Measurements from ENCODE around the gene HLA-G.

Gene HLA-G

GRCh38 chr6:29809249-29809648 is 18.4 kb upstream of the HLA-G start:
- DNase-seq (ENCODE audit: low spot score) = no peak
- TF ChIP-seq, protein P1, sequence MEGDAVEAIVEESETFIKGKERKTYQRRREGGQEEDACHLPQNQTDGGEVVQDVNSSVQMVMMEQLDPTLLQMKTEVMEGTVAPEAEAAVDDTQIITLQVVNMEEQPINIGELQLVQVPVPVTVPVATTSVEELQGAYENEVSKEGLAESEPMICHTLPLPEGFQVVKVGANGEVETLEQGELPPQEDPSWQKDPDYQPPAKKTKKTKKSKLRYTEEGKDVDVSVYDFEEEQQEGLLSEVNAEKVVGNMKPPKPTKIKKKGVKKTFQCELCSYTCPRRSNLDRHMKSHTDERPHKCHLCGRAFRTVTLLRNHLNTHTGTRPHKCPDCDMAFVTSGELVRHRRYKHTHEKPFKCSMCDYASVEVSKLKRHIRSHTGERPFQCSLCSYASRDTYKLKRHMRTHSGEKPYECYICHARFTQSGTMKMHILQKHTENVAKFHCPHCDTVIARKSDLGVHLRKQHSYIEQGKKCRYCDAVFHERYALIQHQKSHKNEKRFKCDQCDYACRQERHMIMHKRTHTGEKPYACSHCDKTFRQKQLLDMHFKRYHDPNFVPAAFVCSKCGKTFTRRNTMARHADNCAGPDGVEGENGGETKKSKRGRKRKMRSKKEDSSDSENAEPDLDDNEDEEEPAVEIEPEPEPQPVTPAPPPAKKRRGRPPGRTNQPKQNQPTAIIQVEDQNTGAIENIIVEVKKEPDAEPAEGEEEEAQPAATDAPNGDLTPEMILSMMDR (IDR thresholded peaks at IDR 0.05; ENCODE audit: extremely low read depth, missing control alignments) = no peak

DNA sequence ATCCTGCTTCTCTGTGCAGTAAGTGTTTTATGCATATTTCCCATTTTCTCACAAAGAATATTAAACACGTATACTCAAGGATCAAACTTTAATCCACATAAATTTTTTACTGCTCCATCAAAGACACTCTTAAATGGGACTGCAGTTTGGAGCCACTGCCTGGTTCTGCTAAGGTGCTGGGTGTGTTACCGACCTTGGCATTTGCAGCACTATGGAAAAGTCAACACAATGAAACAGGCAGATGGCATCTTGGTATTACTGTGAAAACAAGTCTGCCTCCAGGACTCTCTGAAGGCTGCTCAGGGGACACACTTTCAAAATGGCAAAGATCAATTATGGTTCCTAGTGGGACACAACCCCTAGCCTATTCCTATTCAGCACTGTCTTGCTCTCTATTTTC is 17.3 kb upstream of the HLA-G start:
- no peak for DNase-seq (ENCODE audit: low spot score)
- TF ChIP-seq, protein P1 (IDR thresholded peaks at IDR 0.05; ENCODE audit: extremely low read depth, missing control alignments) = no peak

DNA sequence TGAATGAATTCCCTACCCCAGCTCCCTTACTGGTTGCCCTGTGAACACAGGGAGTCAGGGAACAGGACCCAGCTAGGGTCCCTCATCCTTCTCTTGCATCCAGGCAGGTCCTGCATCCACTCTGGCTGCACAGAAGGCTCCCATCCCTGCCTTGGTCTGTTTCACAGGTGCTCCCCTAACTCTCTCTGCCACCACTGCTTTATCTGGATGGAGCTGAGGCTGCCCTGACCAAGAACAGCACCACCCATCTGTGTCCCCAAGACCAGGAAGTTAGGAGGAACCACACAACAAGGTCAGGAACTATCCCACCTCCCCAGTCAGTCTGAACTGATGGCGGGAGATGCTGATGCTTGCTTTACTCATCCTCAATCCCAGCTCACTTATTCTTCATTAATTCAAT is 16.2 kb upstream of the HLA-G start:
- DNase-seq (ENCODE audit: low spot score) = no peak

GRCh38 chr6:29813066-29813465 is 14.6 kb upstream of the HLA-G start:
- TF ChIP-seq, protein P1 (IDR thresholded peaks at IDR 0.05; ENCODE audit: extremely low read depth, missing control alignments) = no peak
- no peak for DNase-seq (ENCODE audit: low spot score)

More for the DNA sequence above, 16.2 kb upstream of the HLA-G start:
- TF ChIP-seq, protein P1 (IDR thresholded peaks at IDR 0.05; ENCODE audit: extremely low read depth, missing control alignments) = no peak

GRCh38 chr6:29813809-29814208 is 13.8 kb upstream of the HLA-G start:
- TF ChIP-seq, protein P1 (IDR thresholded peaks at IDR 0.05; ENCODE audit: extremely low read depth, missing control alignments) = no peak
- no peak for DNase-seq (ENCODE audit: low spot score)

GRCh38 chr6:29814379-29815117 is 13.1 kb upstream of the HLA-G start:
- DNase-seq (ENCODE audit: low spot score) = no peak
- TF ChIP-seq, protein P1 (IDR thresholded peaks at IDR 0.05; ENCODE audit: extremely low read depth, missing control alignments) = no peak

GRCh38 chr6:29815118-29815750 is 12.4 kb upstream of the HLA-G start:
- DNase-seq (ENCODE audit: low spot score) = no peak
- TF ChIP-seq, protein P1 (IDR thresholded peaks at IDR 0.05; ENCODE audit: extremely low read depth, missing control alignments) = no peak

Measured in GM20000 (cell line).